Hair follicle dermal papilla cell (primary cell): ENCODE data around the gene ADAT1. TPM values are rescaled to one million over a fixed set of nuclear protein-coding genes. Genes with fewer than 3 reads are reported as not detected.

Source experiments
- total RNA-seq: library from RNA; depleted of rRNA; stranded (reverse); fragments of >200 nt; gene quantifications from 2 replicates; pipeline ENCODE4 v1.2.3, GENCODE V29; 2012

Gene ADAT1, protein sequence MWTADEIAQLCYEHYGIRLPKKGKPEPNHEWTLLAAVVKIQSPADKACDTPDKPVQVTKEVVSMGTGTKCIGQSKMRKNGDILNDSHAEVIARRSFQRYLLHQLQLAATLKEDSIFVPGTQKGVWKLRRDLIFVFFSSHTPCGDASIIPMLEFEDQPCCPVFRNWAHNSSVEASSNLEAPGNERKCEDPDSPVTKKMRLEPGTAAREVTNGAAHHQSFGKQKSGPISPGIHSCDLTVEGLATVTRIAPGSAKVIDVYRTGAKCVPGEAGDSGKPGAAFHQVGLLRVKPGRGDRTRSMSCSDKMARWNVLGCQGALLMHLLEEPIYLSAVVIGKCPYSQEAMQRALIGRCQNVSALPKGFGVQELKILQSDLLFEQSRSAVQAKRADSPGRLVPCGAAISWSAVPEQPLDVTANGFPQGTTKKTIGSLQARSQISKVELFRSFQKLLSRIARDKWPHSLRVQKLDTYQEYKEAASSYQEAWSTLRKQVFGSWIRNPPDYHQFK
- total RNA-seq = 45.4 and 49.3 TPM in 2 replicates

DNA sequence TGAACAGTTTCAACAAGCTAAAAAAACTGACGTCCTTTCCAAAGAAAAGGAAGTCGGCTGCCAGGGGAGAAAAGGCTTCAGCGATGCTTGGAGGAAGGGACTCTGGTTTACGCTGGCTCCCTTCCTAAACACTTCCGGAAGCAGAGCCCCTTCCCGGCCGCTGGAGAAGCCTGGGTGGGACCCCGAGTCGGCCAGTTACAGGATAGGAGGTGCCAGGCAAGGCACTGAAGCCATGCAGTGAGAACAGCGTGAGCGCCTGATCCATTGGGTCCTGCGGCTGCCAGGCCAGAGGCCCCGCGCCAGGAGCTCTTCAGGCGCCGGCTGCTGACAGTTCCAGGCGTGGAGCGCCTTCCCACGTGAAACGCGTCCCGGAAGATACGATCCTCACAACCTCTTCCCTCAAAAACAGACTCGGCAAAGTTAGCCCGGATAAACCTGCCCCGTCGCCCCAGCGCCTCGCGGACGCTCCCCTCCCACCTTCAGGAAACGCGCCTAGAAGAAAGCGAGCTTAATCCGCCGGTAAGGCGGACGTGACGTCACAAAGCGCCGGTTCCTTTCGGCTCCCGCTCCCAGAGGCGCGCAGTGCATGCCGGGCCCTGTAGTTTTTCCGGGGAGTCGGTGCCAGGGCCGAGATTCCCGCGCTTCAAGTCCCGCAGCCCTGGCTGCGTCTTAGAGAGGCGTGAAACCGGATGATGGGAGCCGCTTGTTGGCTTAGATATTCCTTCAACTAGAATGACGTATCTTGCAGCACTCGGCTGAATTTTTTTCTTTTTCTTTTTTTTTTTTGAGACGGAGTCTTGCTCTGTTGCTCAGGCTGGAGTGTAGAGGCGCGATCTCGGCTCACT lies at the start of gene ADAT1:
Gene ADAT1, minus strand, starts transcription at position 521 of the 845 bp plus-strand sequence. CDS start 2,482 bp downstream, outside the sequence.

DNA sequence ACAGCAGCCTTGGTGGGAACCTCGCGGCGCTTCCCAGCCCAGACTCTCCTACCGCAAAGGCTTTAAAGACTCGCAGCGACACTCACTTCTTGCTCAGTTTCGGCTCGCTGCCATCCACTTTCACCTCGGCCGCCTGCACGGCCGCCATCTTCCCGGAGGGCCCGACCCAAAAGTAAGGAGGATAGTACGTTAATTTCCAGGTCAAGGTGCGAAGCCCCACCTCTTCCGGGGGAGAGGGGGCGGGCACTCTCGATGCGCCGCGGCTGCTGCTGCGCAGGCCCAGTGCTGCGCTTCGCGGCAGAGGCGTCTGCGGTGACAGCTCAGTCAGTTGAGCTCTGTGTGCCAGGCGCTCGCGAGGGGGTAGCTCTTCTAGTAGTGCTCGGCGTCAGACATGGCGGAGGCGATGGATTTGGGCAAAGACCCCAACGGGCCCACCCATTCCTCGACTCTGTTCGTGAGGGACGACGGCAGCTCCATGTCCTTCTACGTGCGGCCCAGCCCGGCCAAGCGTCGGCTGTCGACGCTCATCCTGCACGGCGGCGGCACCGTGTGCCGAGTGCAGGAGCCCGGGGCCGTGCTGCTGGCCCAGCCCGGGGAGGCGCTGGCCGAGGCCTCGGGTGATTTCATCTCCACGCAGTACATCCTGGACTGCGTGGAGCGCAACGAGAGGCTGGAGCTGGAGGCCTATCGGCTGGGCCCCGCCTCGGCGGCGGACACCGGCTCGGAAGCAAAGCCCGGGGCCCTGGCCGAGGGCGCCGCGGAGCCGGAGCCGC lies 24.6 kb upstream of the ADAT1 start, which contains the start of the genes KARS1 and TERF2IP:
Gene KARS1, minus strand, starts transcription at position 174 of the 773 bp plus-strand sequence. Its CDS starts 26 bp downstream, at position 148.
Gene TERF2IP, plus strand, starts transcription at position 282 of the 773 bp plus-strand sequence. Its CDS starts 110 bp downstream, at position 392.

DNA sequence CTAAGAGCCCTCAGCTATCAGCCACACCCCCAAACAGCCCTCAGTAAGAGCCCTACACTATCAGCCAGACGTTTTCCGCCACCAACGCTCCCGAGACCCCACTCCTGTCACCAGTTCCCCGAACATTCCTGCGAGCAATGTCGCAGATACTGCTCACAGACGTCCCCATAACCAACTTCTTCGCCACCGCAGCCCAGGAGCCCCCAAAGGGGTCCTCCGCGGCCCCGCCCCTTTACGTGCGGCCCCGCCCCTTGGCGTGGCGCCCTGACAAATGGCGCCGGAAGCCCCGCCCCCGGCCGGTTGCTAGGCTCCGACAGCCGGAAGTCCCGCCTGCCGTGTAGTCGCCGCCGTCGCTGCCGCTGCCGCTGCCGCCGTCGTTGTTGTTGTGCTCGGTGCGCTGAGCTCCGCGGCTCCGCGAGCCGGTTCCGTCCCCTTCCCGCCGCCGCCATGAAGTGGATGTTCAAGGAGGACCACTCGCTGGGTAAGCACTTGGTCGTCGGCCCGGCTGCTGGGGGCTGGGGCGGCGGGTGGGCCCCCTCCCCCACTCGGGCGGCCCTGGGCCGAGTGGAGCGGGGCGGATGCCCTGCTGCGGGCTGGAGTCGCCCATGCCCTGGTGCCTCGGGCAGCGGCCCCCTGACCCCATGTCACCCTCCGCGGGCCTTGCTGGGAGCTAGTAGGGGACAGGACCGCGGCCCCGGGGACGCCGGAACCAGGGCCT lies 56.9 kb downstream of the ADAT1 start, which contains the start of gene GABARAPL2:
Gene GABARAPL2, plus strand, starts transcription at position 340 of the 718 bp plus-strand sequence. Its CDS starts 108 bp downstream, at position 448.

DNA sequence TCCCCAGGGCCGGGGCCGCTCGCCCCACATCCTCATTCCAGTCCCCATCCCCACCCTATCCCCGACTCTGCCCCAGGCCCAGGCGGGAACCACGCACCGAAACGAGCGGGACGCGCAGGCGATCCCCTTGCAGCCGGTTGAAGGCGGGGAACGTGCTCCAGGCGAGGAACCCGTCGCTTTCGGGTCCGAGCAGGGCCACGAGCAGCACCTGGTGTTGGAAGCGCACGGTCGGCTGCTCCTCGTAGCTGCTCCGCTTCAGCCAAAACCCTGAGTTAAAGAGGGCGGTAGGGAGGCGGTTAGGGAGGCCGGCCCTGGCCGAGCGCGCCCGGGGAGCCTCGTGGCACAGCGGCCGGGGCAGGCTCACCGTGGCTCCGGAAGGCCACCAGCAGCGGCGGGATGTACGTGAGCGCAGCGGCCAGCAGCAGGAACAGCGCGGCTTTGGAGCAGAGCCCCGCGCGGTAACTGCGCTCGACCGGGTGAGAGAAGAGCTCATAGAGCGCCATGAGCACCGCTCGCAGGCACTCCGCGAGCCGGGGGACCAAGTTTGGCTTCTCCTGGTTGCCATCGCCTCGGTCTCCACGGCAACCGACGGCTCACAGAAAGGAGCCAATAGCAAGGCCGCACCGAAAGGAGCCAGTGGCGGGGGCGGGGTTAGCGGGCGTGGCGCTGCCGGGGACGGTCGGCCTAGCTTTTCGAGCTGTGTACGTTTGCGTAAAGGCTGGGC lies 67.2 kb downstream of the ADAT1 start, which contains the start of gene TMEM231:
Gene TMEM231, minus strand, starts transcription at position 546 of the 724 bp plus-strand sequence. Its CDS starts 43 bp downstream, at position 503.

Other genes starting within 250 kb of the ADAT1 start
- gene CFDP1, start 189.8 kb downstream of the ADAT1 start, total RNA-seq = 29.1 and 32.0 TPM in 2 replicates
- gene TMEM170A, start 158.6 kb downstream of the ADAT1 start, total RNA-seq = 12.6 and 14.1 TPM in 2 replicates
- gene CHST6, start 127.8 kb downstream of the ADAT1 start, total RNA-seq = 0.73 and 1.3 TPM in 2 replicates
- gene CHST5, start 87.2 kb downstream of the ADAT1 start, total RNA-seq = 0.49 TPM in 1 of 2 replicates, not detected in the other
- 15.3 and 16.2 TPM in 2 replicates for gene TMEM231, start 67.0 kb downstream of the ADAT1 start, total RNA-seq
- gene GABARAPL2, start 56.9 kb downstream of the ADAT1 start, total RNA-seq = 27.3 and 34.5 TPM in 2 replicates
- 104 and 112 TPM in 2 replicates for gene KARS1, start 24.4 kb upstream of the ADAT1 start, total RNA-seq
- gene TERF2IP, start 24.5 kb upstream of the ADAT1 start, total RNA-seq = 32.5 and 38.9 TPM in 2 replicates
- gene CPHXL2, start 53.7 kb upstream of the ADAT1 start, total RNA-seq = not detected in 2 replicates
- gene DUXB, start 78.2 kb upstream of the ADAT1 start, total RNA-seq = not detected in 2 replicates
- not detected in 2 replicates for gene CPHXL, start 103.2 kb upstream of the ADAT1 start, total RNA-seq